AG09319 (cell line): ENCODE results near the gene ACSS2.

Source experiments
- DNase-seq: peaks from one replicate; pipeline ENCODE4 v3.0.0-alpha.2; 2010; ENCODE audit warnings: low read depth; ENCODE audit errors: extremely low read depth
- CTCF ChIP-seq: IDR thresholded peaks from 2 replicates; pipeline ENCODE4 v1.5.1; 2011; ENCODE audit warnings: low read depth, mild to moderate bottlenecking, inconsistent platforms, low read length, moderate library complexity

Gene ACSS2

GRCh38 chr20:34916774-34917354, 40.5 kb downstream of the ACSS2 start:
- no peak for DNase-seq
- TF ChIP-seq CTCF, result no peak

- no peak for TF ChIP-seq CTCF
Observed at GRCh38 chr20:34920055-34920454, 43.6 kb downstream of the ACSS2 start.

GRCh38 chr20:34921436-34921835, 45.0 kb downstream of the ACSS2 start:
- no peak for DNase-seq
- TF ChIP-seq CTCF, result no peak

More at GRCh38 chr20:34920055-34920454, 43.6 kb downstream of the ACSS2 start:
- no peak for DNase-seq

- peak; percentile 52 for DNase-seq
Observed at GRCh38 chr20:34922654-34923381, 46.4 kb downstream of the ACSS2 start.

GRCh38 chr20:34923414-34923813, 47.0 kb downstream of the ACSS2 start:
- no peak for DNase-seq
- no peak for TF ChIP-seq CTCF

More at GRCh38 chr20:34922654-34923381, 46.4 kb downstream of the ACSS2 start:
- TF ChIP-seq CTCF, result no peak

- no peak for TF ChIP-seq CTCF
- no peak for DNase-seq
Observed at GRCh38 chr20:34925341-34925740, 48.9 kb downstream of the ACSS2 start.

GRCh38 chr20:34925981-34926380, 49.6 kb downstream of the ACSS2 start:
- TF ChIP-seq CTCF, result no peak
- no peak for DNase-seq
